Upper lobe of left lung (tissue), 6 donors: ENCODE data around the gene TBATA. TPM values are rescaled to one million over a fixed set of nuclear protein-coding genes. Genes with fewer than 3 reads are reported as not detected.
"Not testable (repeated sequence)": the region's sequence is repeated elsewhere in the genome, so short reads cannot be mapped to it uniquely, and the experiment has no call there.

ENCODE experiments used
- ATAC-seq, 2 donors: fragments of 200-7000 bp; cut with Tn5 transposase; one replicate each; pipeline ENCODE4 v1.9.1; 2022; ENCODE audit warnings: mild to moderate bottlenecking in 2 of 2, moderate library complexity in 2 of 2; ENCODE audit not compliant: low FRiP score in 2 of 2
- DNase-seq, 2 donors: peaks; one replicate each; pipeline ENCODE4 v3.0.0-alpha.2; 2019 to 2020
- H3K27ac ChIP-seq, 4 donors: fragments of 200-600 bp; sonication (generic); one replicate each; pipeline ENCODE4 v1.5.1; 2016 to 2019
- H3K27me3 ChIP-seq, 4 donors: fragments of 200-600 bp; sonication (generic); one replicate each; pipeline ENCODE4 v1.5.1; 2017 to 2019
- H3K36me3 ChIP-seq, 4 donors: fragments of 200-600 bp; sonication (generic); one replicate each; pipeline ENCODE4 v1.5.1; 2016 to 2019
- H3K4me1 ChIP-seq, 4 donors: fragments of 200-600 bp; sonication (generic); one replicate each; pipeline ENCODE4 v1.5.1; 2018 to 2019
- H3K4me3 ChIP-seq, 4 donors: fragments of 200-600 bp; sonication (generic); one replicate each; pipeline ENCODE4 v1.5.1; 2017 to 2019; ENCODE audit warnings: mild to moderate bottlenecking in 2 of 4, moderate library complexity in 1 of 4
- H3K9me3 ChIP-seq, 4 donors: fragments of 200-600 bp; sonication (generic); one replicate each; pipeline ENCODE4 v1.5.1; 2018 to 2019
- CTCF ChIP-seq, 6 experiments: fragments of 450-650 bp in 4 of 6; fragments of 200-600 bp in 2 of 6; sonication (generic) in 2 of 6; IDR thresholded peaks; one replicate each; pipeline ENCODE4 v1.5.1; 2016 to 2019; ENCODE audit warnings: antibody characterized with exemption in 6 of 6
- EP300 ChIP-seq, 4 donors: sonication (generic); formaldehyde crosslinking; IDR thresholded peaks; one replicate each; pipeline ENCODE4 v1.5.1; 2017; ENCODE audit warnings: antibody characterized with exemption in 4 of 4, control low read depth in 2 of 4
- POLR2A ChIP-seq, 4 donors: fragments of 450-650 bp; IDR thresholded peaks; one replicate each; pipeline ENCODE4 v1.5.1; 2016 to 2017; ENCODE audit warnings: antibody characterized with exemption in 4 of 4, mild to moderate bottlenecking in 2 of 4
- POLR2AphosphoS5 ChIP-seq, 2 donors: sonication (generic); formaldehyde crosslinking; IDR thresholded peaks; one replicate each; pipeline ENCODE4 v1.5.1; 2017; ENCODE audit warnings: antibody characterized with exemption in 2 of 2
- WGBS, 2 donors: methylation state at CpG; one replicate each; pipeline ENCODE4 v1.1.5; 2017 to 2018; 5-methylcytosine and 5-hydroxymethylcytosine counted together
- total RNA-seq, 6 donors: library from RNA; depleted of rRNA in 4 of 6; stranded (reverse); fragments of >200 nt in 4 of 6; gene quantifications; one replicate each; pipeline versions ENCODE4 v1.1.0 to v1.2.1, GENCODE V29; 2016 to 2021
- donor health status: DM: no; HTN: no; CAD: no; lungs with moderate emphysema.
- donor health status: DM: no; HTN: yes; CAD: no; lungs with severe emphysema.

The TBATA gene
- total RNA-seq, 6 donors from 2014 or later, result not detected

GRCh38 chr10:70770001-70770400 is 15.2 kb downstream of the TBATA start:
- ATAC-seq, result no peak
- 71 to 72% methylated on average over 2 of the region's 2 CpGs for WGBS, 2 donors
- H3K27ac ChIP-seq, result no peak overlapping the region
- no peak overlapping the region for H3K4me3 ChIP-seq
- H3K36me3 ChIP-seq, result no peaks in the 10 kb centered on the region
- H3K27me3 ChIP-seq, result no peaks in the 10 kb centered on the region
- no peak for DNase-seq
- TF ChIP-seq POLR2AphosphoS5 (IDR thresholded peaks at IDR 0.05) (no peak), EP300 (IDR thresholded peaks at IDR 0.05) (no peak), CTCF (IDR thresholded peaks at IDR 0.05) (no peak), POLR2A (IDR thresholded peaks at IDR 0.05) (no peak)
- H3K9me3 ChIP-seq, result peaks cover 0 to 6% (median 0%) of the 10 kb centered on the region in 4 donors
- no peaks in the 10 kb centered on the region for H3K4me1 ChIP-seq

- H3K4me3 ChIP-seq, result no peak overlapping the region
- ATAC-seq (no peak), DNase-seq (no peak)
- H3K4me1 ChIP-seq, result no peaks in the 10 kb centered on the region
- H3K36me3 ChIP-seq, result no peaks in the 10 kb centered on the region
- no peak for TF ChIP-seq CTCF (IDR thresholded peaks at IDR 0.05)
- TF ChIP-seq EP300 (IDR thresholded peaks at IDR 0.05), result no peak
- TF ChIP-seq POLR2A (IDR thresholded peaks at IDR 0.05), result no peak
- no peak for TF ChIP-seq POLR2AphosphoS5 (IDR thresholded peaks at IDR 0.05)
- WGBS, 2 donors, result 66 to 90% methylated on average over 4 of the region's 4 CpGs
- H3K27me3 ChIP-seq, result no peaks in the 10 kb centered on the region
- peaks cover 0 to 6% (median 0%) of the 10 kb centered on the region in 4 donors for H3K9me3 ChIP-seq
- no peak overlapping the region for H3K27ac ChIP-seq
Measured at GRCh38 chr10:70769121-70769520, 16.1 kb downstream of the TBATA start.

- ATAC-seq, H3K27me3 ChIP-seq, H3K4me1 ChIP-seq, H3K9me3 ChIP-seq, H3K27ac ChIP-seq, H3K36me3 ChIP-seq, H3K4me3 ChIP-seq: not testable (repeated sequence)
- 71 to 72% methylated on average over 6 of the region's 6 CpGs for WGBS, 2 donors
- peak in 1 of 2 donors; percentile 10 for DNase-seq
Measured at GRCh38 chr10:70768026-70768685, 17.0 kb downstream of the TBATA start.

GRCh38 chr10:70765794-70766594 is 19.2 kb downstream of the TBATA start:
- 94% methylated on average over 6 to 8 of the region's 8 CpGs for WGBS, 2 donors
- no peak for ATAC-seq
- DNase-seq, result peak in 1 of 2 donors; percentile 6
- Histone ChIP-seq H3K4me3 (no peak overlapping the region), H3K4me1 (no peaks in the 10 kb centered on the region), H3K9me3 (peaks cover 0 to 6% (median 0%) of the 10 kb centered on the region in 4 donors), H3K27ac (no peak overlapping the region), H3K36me3 (no peaks in the 10 kb centered on the region), H3K27me3 (no peaks in the 10 kb centered on the region)
- no peak for TF ChIP-seq POLR2A (IDR thresholded peaks at IDR 0.05)
- TF ChIP-seq POLR2AphosphoS5 (IDR thresholded peaks at IDR 0.05), result no peak
- no peak for TF ChIP-seq EP300 (IDR thresholded peaks at IDR 0.05)
- no peak for TF ChIP-seq CTCF (IDR thresholded peaks at IDR 0.05)

- DNase-seq (no peak), ATAC-seq (no peak)
- 62 to 69% methylated on average over 3 of the region's 3 CpGs for WGBS, 2 donors
- Histone ChIP-seq H3K27me3 (no peaks in the 10 kb centered on the region), H3K36me3 (no peaks in the 10 kb centered on the region), H3K27ac (no peak overlapping the region), H3K4me3 (no peak overlapping the region), H3K9me3 (peaks cover 0 to 6% (median 0%) of the 10 kb centered on the region in 4 donors), H3K4me1 (no peaks in the 10 kb centered on the region)
- TF ChIP-seq POLR2A (IDR thresholded peaks at IDR 0.05) (no peak), POLR2AphosphoS5 (IDR thresholded peaks at IDR 0.05) (no peak), CTCF (IDR thresholded peaks at IDR 0.05) (no peak), EP300 (IDR thresholded peaks at IDR 0.05) (no peak)
Measured at GRCh38 chr10:70763567-70763966, 21.6 kb downstream of the TBATA start.
